H9 (cell line): ENCODE results near the gene MRPS21. TPM values are rescaled to one million over a fixed set of nuclear protein-coding genes. Genes with fewer than 3 reads are reported as not detected.

Source experiments
- DNase-seq: peaks from one replicate; pipeline ENCODE4 v3.0.0-alpha.2; 2017
- H2AFZ ChIP-seq: one replicate; pipeline ENCODE4 v1.6.1; 2013; ENCODE audit warnings: mild to moderate bottlenecking, low read length, control low read depth, moderate library complexity
- H2AK5ac ChIP-seq: 2 replicates; pipeline ENCODE4 v1.6.1; 2013; ENCODE audit warnings: low read length, control low read depth, mixed read lengths; ENCODE audit not compliant: insufficient read length
- H2BK120ac ChIP-seq: one replicate; pipeline ENCODE4 v1.6.1; 2013; ENCODE audit warnings: low read depth, mild to moderate bottlenecking, low read length, control low read depth, inconsistent platforms; ENCODE audit not compliant: poor library complexity, severe bottlenecking
- H2BK12ac ChIP-seq: 2 replicates; pipeline ENCODE4 v1.6.1; 2013; ENCODE audit warnings: low read length, control low read depth, mixed read lengths, low read depth; ENCODE audit not compliant: insufficient read length
- H2BK15ac ChIP-seq: 2 replicates; pipeline ENCODE4 v1.6.1; 2013; ENCODE audit warnings: low read depth, low read length, control low read depth
- H2BK20ac ChIP-seq: one replicate; pipeline ENCODE4 v1.6.1; 2013; ENCODE audit warnings: low read depth, mild to moderate bottlenecking, low read length, control low read depth, inconsistent platforms; ENCODE audit not compliant: poor library complexity, severe bottlenecking
- H2BK5ac ChIP-seq: 2 replicates; pipeline ENCODE4 v1.6.1; 2013; ENCODE audit warnings: low read length, control low read depth, mixed read lengths; ENCODE audit not compliant: insufficient read length
- H3K14ac ChIP-seq: 2 replicates; pipeline ENCODE4 v1.6.1; 2013; ENCODE audit warnings: low read length, control low read depth; ENCODE audit not compliant: insufficient read depth
- H3K18ac ChIP-seq: 2 replicates; pipeline ENCODE4 v1.6.1; 2013; ENCODE audit warnings: low read depth, mild to moderate bottlenecking, mixed read lengths, low read length, control low read depth; ENCODE audit not compliant: insufficient read length
- H3K23ac ChIP-seq: 2 replicates; pipeline ENCODE4 v1.6.1; 2013; ENCODE audit warnings: low read length, control low read depth, mixed read lengths, low read depth; ENCODE audit not compliant: insufficient read length
- H3K23me2 ChIP-seq: 2 replicates; pipeline ENCODE4 v1.6.1; 2013; ENCODE audit warnings: low read depth, mild to moderate bottlenecking, mixed read lengths, low read length, control low read depth; ENCODE audit not compliant: insufficient read length, poor library complexity, severe bottlenecking
- H3K27ac ChIP-seq: 2 replicates; pipeline ENCODE4 v1.5.1; 2013; ENCODE audit warnings: low read length, control low read depth, mixed read lengths, low read depth; ENCODE audit not compliant: insufficient read length
- H3K27me3 ChIP-seq: 2 replicates; pipeline ENCODE4 v1.6.1; 2013; ENCODE audit warnings: low read length, control low read depth, inconsistent platforms; ENCODE audit not compliant: insufficient read depth
- H3K4ac ChIP-seq: 2 replicates; pipeline ENCODE4 v1.6.1; 2013; ENCODE audit warnings: low read depth, mild to moderate bottlenecking, control low read depth, inconsistent platforms, low read length, moderate library complexity
- H3K4me1 ChIP-seq: 2 replicates; pipeline ENCODE4 v1.6.1; 2013; ENCODE audit warnings: low read length, control low read depth, inconsistent platforms; ENCODE audit not compliant: insufficient read depth
- H3K4me2 ChIP-seq: 2 replicates; pipeline ENCODE4 v1.6.1; 2013; ENCODE audit warnings: low read length, control low read depth, mixed read lengths; ENCODE audit not compliant: insufficient read length, insufficient read depth
- H3K56ac ChIP-seq: 2 replicates; pipeline ENCODE4 v1.6.1; 2013; ENCODE audit warnings: low read depth, mild to moderate bottlenecking, mixed read lengths, low read length, control low read depth; ENCODE audit not compliant: insufficient read length
- H3K79me1 ChIP-seq: 2 replicates; pipeline ENCODE4 v1.6.1; 2013; ENCODE audit warnings: low read depth, mild to moderate bottlenecking, moderate library complexity, low read length, control low read depth, inconsistent platforms; ENCODE audit not compliant: insufficient read depth, poor library complexity, severe bottlenecking
- H3K79me2 ChIP-seq: 2 replicates; pipeline ENCODE4 v1.6.1; 2013; ENCODE audit warnings: low read length, control low read depth, inconsistent platforms; ENCODE audit not compliant: insufficient read depth
- H3K9ac ChIP-seq: 2 replicates; pipeline ENCODE4 v1.6.1; 2013; ENCODE audit warnings: low read length, control low read depth, mixed read lengths; ENCODE audit not compliant: insufficient read length; ENCODE audit errors: extremely low read depth
- H3K9me3 ChIP-seq: one replicate; pipeline ENCODE4 v1.6.1; 2013; ENCODE audit warnings: low read depth, low read length, inconsistent platforms; ENCODE audit not compliant: control insufficient read depth
- H3T11ph ChIP-seq: one replicate; pipeline ENCODE4 v1.6.1; 2013; ENCODE audit warnings: mild to moderate bottlenecking, low read length, control low read depth, inconsistent platforms
- H4K20me1 ChIP-seq: one replicate; pipeline ENCODE4 v1.6.1; 2013; ENCODE audit not compliant: control insufficient read depth, insufficient read length, insufficient read depth
- H4K5ac ChIP-seq: 2 replicates; pipeline ENCODE4 v1.6.1; 2013; ENCODE audit warnings: low read depth, mild to moderate bottlenecking, mixed read lengths, low read length, control low read depth; ENCODE audit not compliant: insufficient read length
- H4K8ac ChIP-seq: replicated peaks from 2 replicates; pipeline ENCODE4 v1.6.1; 2013; ENCODE audit warnings: low read length, control low read depth, mixed read lengths, low read depth; ENCODE audit not compliant: insufficient read length
- H4K91ac ChIP-seq: 2 replicates; pipeline ENCODE4 v1.6.1; 2013; ENCODE audit warnings: low read depth, mild to moderate bottlenecking, moderate library complexity, mixed read lengths, low read length, control low read depth; ENCODE audit not compliant: insufficient read length
- H3K27ac Mint-ChIP-seq, 3 experiments: 2 replicates in 2 of 3; 3 replicates in 1 of 3; pipeline ENCODE4 v1.8.0; 2020 to 2021; ENCODE audit warnings: mixed read lengths in 3 of 3, mild to moderate bottlenecking in 1 of 3, moderate library complexity in 1 of 3
- H3K27me3 Mint-ChIP-seq: 2 replicates; pipeline ENCODE4 v1.8.0; 2021; ENCODE audit warnings: low read depth, mild to moderate bottlenecking, moderate library complexity, mixed read lengths
- H3K36me3 Mint-ChIP-seq, 3 experiments: 2 replicates in 2 of 3; 3 replicates in 1 of 3; pipeline ENCODE4 v1.8.0; 2020 to 2021; ENCODE audit warnings: low read depth in 3 of 3, mixed read lengths in 3 of 3; ENCODE audit not compliant: insufficient read depth in 1 of 3
- H3K4me1 Mint-ChIP-seq, 2 experiments: 2 replicates each; pipeline ENCODE4 v1.8.0; 2020; ENCODE audit warnings: mixed read lengths in 2 of 2
- H3K4me3 Mint-ChIP-seq, 2 experiments: 2 replicates in 1 of 2; 3 replicates in 1 of 2; pipeline ENCODE4 v1.8.0; 2020 to 2021; ENCODE audit warnings: mild to moderate bottlenecking in 2 of 2, mixed read lengths in 2 of 2, moderate library complexity in 1 of 2
- H3K9me3 Mint-ChIP-seq, 2 experiments: 2 replicates in 1 of 2; 3 replicates in 1 of 2; pipeline ENCODE4 v1.8.0; 2020; ENCODE audit warnings: mild to moderate bottlenecking in 2 of 2, mixed read lengths in 2 of 2, moderate library complexity in 1 of 2
- CTCF ChIP-seq: fragments of 200-600 bp; sonication (generic); conservative IDR thresholded peaks from 3 replicates; pipeline ENCODE4 v1.8.0; 2021; ENCODE audit warnings: antibody characterized with exemption, mild to moderate bottlenecking
- WGBS: extraction: QIAGEN DNeasy Blood & Tissue Kit; methylation state at CpG from one replicate; pipeline ENCODE4 v1.1.7; 2013; ENCODE audit warnings: missing lambda C conversion rate, low lambda C conversion rate, mixed read lengths; ENCODE audit not compliant: insufficient read length; ENCODE audit errors: extremely low coverage; 5-methylcytosine and 5-hydroxymethylcytosine counted together
- total RNA-seq: library from RNA; stranded (reverse); gene quantifications from 2 replicates; pipeline ENCODE4 v1.2.1, GENCODE V29; 2021

MRPS21 gene
- total RNA-seq, 1 experiment from 2014 or later, result 113 TPM

- Histone ChIP-seq H2BK20ac (no peak overlapping the region), H4K20me1 (no peaks in the 10 kb centered on the region), H3K18ac (no peak overlapping the region), H2BK15ac (no peak overlapping the region), H3T11ph (no peak overlapping the region), H4K8ac (no peak overlapping the region), H2AK5ac (no peak overlapping the region), H3K9ac (no peak overlapping the region), H2AFZ (no peak overlapping the region), H2BK12ac (no peak overlapping the region), H2BK120ac (no peak overlapping the region), H4K91ac (no peak overlapping the region), H4K5ac (no peak overlapping the region), H3K27me3 (no peaks in the 10 kb centered on the region), H3K56ac (no peak overlapping the region), H3K23ac (no peak overlapping the region), H2BK5ac (no peak overlapping the region), H3K4me2 (no peak overlapping the region), H3K27ac (no peak overlapping the region), H3K4ac (no peak overlapping the region), H3K79me1 (no peaks in the 10 kb centered on the region), H3K4me1 (no peaks in the 10 kb centered on the region), H3K14ac (no peak overlapping the region), H3K79me2 (no peaks in the 10 kb centered on the region), H3K9me3 (no peaks in the 10 kb centered on the region), H3K23me2 (no peaks in the 10 kb centered on the region)
- no peak overlapping the region for H3K27ac Mint-ChIP-seq
- H3K9me3 Mint-ChIP-seq, result no peaks in the 10 kb centered on the region
- H3K4me1 Mint-ChIP-seq, result no peaks in the 10 kb centered on the region
- H3K36me3 Mint-ChIP-seq, result no peaks in the 10 kb centered on the region
- no peaks in the 10 kb centered on the region for H3K27me3 Mint-ChIP-seq
- no peak for TF ChIP-seq CTCF
- DNase-seq, result no peak
- no CpG with 5 or more reads among the region's 2 CpGs for WGBS
- H3K4me3 Mint-ChIP-seq, result no peak overlapping the region
These were observed 43.7 kb upstream of the MRPS21 start for GRCh38 chr1:150249936-150250335.
